HEK293 (cell line): ENCODE results near the gene DCST2.

ENCODE experiments used
- GLIS1 ChIP-seq: fragments of 450-650 bp; formaldehyde crosslinking; IDR thresholded peaks from 2 replicates; pipeline ENCODE4 v1.5.1; 2016; ENCODE audit warnings: missing biosample characterization, missing genetic modification characterization
- KLF16 ChIP-seq: fragments of 450-650 bp; formaldehyde crosslinking; IDR thresholded peaks from 2 replicates; pipeline ENCODE4 v1.5.1; 2017; ENCODE audit warnings: missing biosample characterization, missing genetic modification characterization
- ZFP3 ChIP-seq: fragments of 450-650 bp; formaldehyde crosslinking; IDR thresholded peaks from 2 replicates; pipeline ENCODE4 v1.5.1; 2016; ENCODE audit warnings: low read depth, missing biosample characterization, missing genetic modification characterization
- ZNF501 ChIP-seq: fragments of 450-650 bp; formaldehyde crosslinking; IDR thresholded peaks from 2 replicates; pipeline ENCODE4 v1.5.1; 2016; ENCODE audit warnings: missing biosample characterization, missing genetic modification characterization
- TF ChIP-seq, protein P1 (sequence below): fragments of 450-650 bp; formaldehyde crosslinking; IDR thresholded peaks from 2 replicates; pipeline ENCODE4 v1.5.1; 2016; ENCODE audit warnings: missing biosample characterization, missing genetic modification characterization
- TF ChIP-seq, protein P2 (sequence below): fragments of 450-650 bp; formaldehyde crosslinking; IDR thresholded peaks from 2 replicates; pipeline ENCODE4 v1.5.0; 2017; ENCODE audit warnings: missing biosample characterization, missing genetic modification characterization, borderline replicate concordance
- TF ChIP-seq, protein P3 (sequence below): IDR thresholded peaks from 2 replicates; pipeline ENCODE4 v1.6.1; 2011; ENCODE audit warnings: mild to moderate bottlenecking, low read depth, low read length, borderline replicate concordance
- TF ChIP-seq, protein P4 (sequence below): fragments of 450-650 bp; formaldehyde crosslinking; IDR thresholded peaks from 2 replicates; pipeline ENCODE4 v1.5.1; 2016; ENCODE audit warnings: missing biosample characterization, missing genetic modification characterization
- TF ChIP-seq, protein P5 (sequence below): fragments of 450-650 bp; formaldehyde crosslinking; IDR thresholded peaks from 2 replicates; pipeline ENCODE4 v1.5.1; 2016; ENCODE audit warnings: missing biosample characterization, missing genetic modification characterization

DNA sequence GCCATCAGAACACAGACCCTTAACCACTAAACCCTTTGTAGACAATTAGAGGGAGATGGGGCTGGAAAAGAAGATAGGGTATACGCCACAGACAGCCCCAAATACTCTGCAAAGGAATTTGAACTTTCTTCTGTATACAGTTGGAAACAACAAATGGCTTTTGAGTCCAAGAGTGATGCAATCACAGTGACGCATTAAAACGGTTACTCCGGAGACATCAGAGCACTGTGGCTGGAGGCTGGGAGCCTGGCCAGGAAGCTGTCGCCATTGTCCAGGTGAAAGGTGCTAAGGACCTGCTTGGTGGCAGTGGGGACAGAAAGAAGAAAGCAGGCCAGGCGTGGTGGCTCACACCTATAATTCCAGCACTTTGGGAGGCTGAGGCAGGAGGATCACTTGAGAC is 46.3 kb downstream of the DCST2 start:
- TF ChIP-seq, protein P1, sequence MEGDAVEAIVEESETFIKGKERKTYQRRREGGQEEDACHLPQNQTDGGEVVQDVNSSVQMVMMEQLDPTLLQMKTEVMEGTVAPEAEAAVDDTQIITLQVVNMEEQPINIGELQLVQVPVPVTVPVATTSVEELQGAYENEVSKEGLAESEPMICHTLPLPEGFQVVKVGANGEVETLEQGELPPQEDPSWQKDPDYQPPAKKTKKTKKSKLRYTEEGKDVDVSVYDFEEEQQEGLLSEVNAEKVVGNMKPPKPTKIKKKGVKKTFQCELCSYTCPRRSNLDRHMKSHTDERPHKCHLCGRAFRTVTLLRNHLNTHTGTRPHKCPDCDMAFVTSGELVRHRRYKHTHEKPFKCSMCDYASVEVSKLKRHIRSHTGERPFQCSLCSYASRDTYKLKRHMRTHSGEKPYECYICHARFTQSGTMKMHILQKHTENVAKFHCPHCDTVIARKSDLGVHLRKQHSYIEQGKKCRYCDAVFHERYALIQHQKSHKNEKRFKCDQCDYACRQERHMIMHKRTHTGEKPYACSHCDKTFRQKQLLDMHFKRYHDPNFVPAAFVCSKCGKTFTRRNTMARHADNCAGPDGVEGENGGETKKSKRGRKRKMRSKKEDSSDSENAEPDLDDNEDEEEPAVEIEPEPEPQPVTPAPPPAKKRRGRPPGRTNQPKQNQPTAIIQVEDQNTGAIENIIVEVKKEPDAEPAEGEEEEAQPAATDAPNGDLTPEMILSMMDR (tag by site-specific recombination), result no peak
- TF ChIP-seq ZNF501 (tag by site-specific recombination) (no peak), ZFP3 (tag by site-specific recombination) (no peak), KLF16 (no peak), GLIS1 (tag by site-specific recombination) (no peak)
- TF ChIP-seq, protein P2, sequence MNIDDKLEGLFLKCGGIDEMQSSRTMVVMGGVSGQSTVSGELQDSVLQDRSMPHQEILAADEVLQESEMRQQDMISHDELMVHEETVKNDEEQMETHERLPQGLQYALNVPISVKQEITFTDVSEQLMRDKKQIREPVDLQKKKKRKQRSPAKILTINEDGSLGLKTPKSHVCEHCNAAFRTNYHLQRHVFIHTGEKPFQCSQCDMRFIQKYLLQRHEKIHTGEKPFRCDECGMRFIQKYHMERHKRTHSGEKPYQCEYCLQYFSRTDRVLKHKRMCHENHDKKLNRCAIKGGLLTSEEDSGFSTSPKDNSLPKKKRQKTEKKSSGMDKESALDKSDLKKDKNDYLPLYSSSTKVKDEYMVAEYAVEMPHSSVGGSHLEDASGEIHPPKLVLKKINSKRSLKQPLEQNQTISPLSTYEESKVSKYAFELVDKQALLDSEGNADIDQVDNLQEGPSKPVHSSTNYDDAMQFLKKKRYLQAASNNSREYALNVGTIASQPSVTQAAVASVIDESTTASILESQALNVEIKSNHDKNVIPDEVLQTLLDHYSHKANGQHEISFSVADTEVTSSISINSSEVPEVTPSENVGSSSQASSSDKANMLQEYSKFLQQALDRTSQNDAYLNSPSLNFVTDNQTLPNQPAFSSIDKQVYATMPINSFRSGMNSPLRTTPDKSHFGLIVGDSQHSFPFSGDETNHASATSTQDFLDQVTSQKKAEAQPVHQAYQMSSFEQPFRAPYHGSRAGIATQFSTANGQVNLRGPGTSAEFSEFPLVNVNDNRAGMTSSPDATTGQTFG, result no peak
- TF ChIP-seq, protein P3, sequence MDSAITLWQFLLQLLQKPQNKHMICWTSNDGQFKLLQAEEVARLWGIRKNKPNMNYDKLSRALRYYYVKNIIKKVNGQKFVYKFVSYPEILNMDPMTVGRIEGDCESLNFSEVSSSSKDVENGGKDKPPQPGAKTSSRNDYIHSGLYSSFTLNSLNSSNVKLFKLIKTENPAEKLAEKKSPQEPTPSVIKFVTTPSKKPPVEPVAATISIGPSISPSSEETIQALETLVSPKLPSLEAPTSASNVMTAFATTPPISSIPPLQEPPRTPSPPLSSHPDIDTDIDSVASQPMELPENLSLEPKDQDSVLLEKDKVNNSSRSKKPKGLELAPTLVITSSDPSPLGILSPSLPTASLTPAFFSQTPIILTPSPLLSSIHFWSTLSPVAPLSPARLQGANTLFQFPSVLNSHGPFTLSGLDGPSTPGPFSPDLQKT, result no peak
- TF ChIP-seq, protein P4, sequence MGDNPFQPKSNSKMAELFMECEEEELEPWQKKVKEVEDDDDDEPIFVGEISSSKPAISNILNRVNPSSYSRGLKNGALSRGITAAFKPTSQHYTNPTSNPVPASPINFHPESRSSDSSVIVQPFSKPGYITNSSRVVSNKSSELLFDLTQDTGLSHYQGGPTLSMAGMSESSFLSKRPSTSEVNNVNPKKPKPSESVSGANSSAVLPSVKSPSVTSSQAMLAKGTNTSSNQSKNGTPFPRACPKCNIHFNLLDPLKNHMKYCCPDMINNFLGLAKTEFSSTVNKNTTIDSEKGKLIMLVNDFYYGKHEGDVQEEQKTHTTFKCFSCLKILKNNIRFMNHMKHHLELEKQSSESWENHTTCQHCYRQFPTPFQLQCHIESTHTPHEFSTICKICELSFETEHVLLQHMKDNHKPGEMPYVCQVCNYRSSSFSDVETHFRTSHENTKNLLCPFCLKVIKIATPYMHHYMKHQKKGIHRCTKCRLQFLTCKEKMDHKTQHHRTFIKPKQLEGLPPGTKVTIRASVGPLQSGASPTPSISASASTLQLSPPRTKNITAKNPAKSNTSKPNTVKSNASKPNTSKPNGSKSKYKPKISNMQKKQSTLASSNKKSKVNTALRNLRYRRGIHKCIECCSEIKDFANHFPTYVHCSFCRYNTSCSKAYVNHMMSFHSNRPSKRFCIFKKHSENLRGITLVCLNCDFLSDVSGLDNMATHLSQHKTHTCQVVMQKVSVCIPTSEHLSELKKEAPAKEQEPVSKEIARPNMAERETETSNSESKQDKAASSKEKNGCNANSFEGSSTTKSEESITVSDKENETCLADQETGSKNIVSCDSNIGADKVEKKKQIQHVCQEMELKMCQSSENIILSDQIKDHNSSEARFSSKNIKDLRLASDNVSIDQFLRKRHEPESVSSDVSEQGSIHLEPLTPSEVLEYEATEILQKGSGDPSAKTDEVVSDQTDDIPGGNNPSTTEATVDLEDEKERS (tag by site-specific recombination), result no peak
- TF ChIP-seq, protein P5, sequence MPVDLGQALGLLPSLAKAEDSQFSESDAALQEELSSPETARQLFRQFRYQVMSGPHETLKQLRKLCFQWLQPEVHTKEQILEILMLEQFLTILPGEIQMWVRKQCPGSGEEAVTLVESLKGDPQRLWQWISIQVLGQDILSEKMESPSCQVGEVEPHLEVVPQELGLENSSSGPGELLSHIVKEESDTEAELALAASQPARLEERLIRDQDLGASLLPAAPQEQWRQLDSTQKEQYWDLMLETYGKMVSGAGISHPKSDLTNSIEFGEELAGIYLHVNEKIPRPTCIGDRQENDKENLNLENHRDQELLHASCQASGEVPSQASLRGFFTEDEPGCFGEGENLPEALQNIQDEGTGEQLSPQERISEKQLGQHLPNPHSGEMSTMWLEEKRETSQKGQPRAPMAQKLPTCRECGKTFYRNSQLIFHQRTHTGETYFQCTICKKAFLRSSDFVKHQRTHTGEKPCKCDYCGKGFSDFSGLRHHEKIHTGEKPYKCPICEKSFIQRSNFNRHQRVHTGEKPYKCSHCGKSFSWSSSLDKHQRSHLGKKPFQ (tag by site-specific recombination), result no peak
